HG03135 (cell line): ENCODE results near the gene MCCC1.
A peak's percentile ranks its signal among the peaks of the same experiment; 100 is the strongest.

ENCODE experiments used
- ATAC-seq: cut with Tn5 transposase; IDR thresholded peaks from one replicate; pipeline ENCODE4 v1.9.1; 2021; ENCODE audit warnings: mild to moderate bottlenecking, moderate library complexity; ENCODE audit not compliant: unreplicated experiment

MCCC1 gene

DNA sequence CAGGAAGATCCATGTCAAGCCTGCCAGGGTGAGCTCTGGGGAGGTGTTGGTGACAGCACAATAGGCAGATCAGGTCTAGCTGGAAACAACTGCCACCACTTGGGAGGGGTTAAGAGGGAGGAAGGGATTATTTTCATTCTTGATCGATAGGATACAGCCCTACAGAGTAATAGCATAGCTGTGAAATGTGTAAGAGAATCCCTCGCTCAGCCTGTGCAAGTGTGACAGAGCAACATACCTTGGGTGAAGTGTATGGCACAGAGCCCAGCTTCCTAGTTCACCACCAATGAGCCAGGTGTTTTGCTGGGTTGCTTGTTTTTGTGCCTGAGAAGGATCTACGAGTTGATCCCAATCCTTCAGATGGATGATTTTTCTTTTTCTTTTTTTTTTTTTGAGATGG, 109.7 kb downstream of the MCCC1 start:
- ATAC-seq = no peak

DNA sequence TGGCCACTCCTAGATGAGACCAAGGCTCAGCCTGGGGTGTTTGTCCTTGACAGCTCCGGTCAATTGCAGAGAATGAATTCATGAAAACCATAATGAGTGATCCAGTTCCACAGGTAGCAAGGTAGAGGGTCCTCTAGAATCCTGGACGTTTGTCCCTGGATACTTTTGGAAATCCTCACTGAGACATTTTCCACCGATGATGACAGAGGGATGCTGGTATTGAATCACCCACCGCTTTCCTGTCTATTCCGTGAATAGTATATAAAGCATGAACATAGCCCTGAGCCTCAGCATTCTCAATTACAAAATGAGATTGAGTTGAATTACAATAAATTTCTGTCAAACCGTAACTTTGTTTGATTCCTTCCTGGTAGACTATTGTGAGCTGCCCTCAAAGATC, 113.3 kb downstream of the MCCC1 start:
- no peak for ATAC-seq

DNA sequence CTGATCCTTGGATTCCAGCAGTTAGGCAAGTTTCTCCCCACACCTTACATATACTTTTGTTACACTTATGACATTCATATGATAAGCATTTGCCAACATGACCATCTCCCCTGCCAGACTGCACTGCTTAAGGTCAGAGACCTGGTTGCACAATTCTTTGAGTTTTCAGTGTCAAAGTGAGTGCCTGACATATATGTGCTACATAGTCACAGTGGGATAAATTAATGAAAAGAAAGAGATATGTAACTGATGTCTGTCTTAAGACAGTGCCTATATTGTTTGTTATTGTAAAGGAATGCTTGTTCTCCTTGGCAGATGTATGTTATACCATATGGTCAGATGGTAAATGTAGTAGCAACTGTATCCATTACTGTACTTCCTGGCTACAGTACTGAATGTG, 115.4 kb downstream of the MCCC1 start:
- no peak for ATAC-seq

DNA sequence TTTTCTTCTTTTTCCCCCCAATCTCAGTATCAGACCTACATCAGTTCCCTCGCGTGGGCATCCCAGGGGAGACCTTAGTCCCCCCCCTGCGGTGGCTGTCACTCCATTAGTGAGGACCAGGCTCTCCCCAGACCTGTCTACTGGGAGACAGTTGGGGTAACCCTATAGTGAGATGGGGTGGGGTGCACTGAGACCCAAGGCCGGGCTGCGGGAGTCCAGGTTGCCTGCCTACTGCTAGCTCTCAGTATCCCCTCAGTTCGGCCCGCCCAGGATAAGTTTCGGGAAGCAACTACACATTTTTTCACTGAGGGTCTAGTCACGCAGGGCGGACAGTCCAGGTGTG, 118.3 kb downstream of the MCCC1 start:
- ATAC-seq = no peak

DNA sequence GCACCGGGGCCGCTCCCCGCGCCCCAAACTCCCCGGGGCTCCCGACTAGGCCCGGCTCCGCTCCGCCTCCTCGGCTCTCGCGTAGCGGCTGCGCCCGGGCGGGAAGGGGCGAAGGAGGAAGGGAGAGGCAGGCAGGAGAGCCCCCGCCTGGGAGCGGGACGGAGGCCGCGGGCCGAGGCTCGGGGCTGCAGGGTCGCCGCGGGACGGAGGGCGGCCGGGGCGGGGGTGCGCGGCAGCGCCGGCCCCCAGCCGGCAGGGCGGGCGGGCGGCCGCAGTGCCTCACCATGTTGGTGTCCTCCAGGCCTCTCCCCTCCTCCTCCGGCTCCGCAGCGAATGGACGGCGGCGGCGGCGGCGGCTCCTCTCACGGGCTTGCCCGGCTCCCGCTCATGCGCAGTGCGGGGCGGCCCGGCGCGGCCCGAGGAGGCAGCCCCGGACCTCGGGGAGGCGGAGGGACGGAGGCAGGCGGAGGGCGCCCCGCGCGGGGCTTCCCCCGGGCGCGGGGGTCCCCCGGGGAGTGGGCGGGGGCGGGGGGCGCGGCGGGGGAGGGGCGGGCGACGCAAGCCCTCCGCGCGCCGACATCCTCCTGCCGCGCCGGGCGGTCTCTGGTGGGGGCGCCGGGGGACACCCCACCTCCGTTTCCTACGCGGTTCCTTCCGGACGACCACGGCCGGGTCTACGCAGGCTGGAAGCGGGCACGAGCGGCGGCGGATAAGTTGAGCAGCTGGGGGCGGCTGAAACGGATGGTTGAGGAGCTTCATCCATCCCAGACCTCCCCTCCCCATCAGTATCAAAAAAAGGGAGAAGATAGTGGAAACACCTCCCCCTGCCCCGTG, 118.9 kb downstream of the MCCC1 start, which contains the start of gene DCUN1D1:
Gene DCUN1D1 (minus strand): TSS at position 335 of the 834 bp plus-strand sequence. CDS start 49 bp downstream, at position 286.
- peak; percentile 90 for ATAC-seq

DNA sequence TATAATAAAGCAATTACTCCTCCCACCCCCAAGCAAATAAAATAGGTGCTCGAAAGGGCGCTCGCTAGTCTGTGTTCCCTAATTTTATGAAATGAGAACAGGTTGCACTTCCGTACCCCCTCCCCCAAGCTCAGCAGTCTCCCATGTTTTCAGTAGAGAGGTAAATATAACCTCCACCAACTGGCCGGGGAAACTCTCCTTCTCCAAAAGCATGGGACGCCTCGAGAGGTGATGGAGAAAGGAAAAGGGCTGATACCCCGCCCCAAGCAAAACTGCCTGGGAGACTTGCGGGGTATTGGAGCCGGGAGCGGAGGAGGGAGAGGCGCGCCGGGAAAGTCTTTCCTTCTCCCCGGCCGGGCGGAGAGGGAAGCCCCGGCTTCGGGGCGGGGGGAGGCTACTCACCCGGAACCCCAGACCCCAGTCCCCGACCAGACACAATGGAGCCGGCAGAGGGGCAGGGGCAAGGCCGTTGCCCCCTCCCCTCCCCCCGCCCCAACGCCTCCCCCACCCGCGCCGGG, 119.6 kb downstream of the MCCC1 start:
- ATAC-seq = peak; percentile 11

DNA sequence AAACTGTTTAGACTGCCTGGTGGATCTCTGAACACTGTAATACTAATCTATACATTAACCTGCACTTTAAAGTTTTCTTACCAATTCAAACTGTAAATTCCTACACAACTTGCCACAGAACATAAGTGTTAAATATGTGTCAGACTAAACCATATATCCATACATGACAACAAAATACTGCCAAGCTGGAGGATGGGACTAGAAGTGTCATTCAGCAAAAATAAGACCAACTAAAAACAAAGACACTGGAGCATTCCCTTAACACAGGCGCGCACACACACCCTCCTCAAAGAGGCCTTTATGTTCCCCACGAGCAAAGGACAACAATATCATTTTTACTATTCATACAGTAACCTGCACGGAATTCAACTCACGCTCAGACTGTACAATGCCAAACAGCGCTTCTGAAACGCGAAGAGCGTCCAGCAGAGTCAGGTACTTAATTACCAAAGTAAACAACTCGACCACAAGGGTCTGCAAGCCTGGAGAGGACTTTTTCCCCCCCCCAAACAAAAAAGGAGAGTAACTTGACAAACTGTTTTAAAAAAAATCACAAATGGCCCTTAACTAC, 120.1 kb downstream of the MCCC1 start:
- ATAC-seq = no peak

DNA sequence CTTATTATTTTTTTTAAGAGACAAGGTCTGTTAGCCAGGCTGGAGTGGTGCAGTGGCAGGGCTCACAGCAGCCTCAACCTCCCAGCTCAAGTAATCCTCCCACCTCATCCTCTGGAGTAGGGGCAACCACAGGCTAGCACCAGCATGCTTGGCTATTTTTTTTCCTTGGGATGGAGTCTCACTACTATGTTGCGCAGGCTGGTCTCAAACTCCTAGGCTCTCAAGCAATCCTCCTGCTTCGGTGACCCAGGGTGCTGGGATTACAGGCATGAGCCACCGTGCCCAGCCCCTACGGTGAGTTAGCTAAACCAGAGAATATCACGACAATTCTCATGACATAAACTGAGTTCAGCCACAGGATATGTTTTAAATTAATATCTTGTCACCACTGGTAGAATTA, 120.9 kb downstream of the MCCC1 start:
- ATAC-seq = no peak

DNA sequence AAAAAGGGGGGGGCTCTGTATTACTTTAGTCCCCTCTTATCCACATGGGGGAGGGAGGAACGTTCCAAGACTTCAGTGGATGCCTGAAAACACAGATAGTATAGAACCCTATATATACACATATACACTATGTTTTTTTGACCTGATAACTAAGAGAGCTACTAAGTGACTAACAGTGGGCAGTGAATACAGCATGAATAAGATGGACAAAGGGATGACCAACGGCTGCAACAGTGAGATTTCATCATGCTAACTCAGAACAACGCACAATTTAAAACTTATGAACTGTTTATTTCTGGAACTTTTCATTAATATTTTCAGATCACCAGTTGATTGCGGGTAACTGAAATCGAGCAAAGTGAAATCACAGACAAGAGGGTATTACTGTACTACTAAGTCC, 126.2 kb downstream of the MCCC1 start:
- no peak for ATAC-seq

DNA sequence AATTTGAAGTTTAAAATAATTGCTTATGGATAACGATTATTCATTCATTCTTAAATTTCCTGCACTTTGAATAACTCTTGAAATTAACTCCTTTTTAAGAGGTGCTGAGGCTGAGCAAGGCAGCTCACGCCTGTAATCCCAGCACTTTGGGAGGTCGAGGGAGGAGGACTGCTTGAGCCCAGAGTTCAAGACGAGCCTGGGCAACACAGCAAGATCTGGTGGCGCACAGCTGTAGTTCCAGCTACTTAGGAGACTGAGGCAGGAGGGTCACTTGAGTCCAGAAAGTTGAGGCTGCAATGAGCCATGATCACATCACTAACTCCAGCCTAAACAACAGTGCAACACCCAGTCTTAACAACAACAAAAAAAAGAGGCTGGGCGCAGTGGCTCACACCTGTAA, 126.9 kb downstream of the MCCC1 start:
- no peak for ATAC-seq

DNA sequence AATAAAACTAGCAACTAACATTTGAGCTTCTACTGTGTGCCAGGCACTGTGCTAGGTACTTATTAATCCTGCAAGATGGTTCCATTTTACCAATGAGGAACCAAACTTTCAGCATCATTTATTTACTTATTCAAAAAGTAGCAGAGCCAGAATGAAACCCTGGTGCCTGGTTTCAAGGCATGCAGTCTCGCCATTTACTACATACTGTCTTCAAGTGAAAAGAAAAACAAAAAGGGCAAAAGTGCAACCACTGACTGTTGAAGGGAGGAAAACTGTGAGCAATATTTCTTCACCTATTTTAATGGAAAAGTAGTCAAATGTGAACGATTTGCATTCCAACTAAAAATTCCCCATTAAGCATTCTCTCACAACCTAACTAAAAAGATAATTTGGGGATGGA, 127.7 kb downstream of the MCCC1 start:
- no peak for ATAC-seq

DNA sequence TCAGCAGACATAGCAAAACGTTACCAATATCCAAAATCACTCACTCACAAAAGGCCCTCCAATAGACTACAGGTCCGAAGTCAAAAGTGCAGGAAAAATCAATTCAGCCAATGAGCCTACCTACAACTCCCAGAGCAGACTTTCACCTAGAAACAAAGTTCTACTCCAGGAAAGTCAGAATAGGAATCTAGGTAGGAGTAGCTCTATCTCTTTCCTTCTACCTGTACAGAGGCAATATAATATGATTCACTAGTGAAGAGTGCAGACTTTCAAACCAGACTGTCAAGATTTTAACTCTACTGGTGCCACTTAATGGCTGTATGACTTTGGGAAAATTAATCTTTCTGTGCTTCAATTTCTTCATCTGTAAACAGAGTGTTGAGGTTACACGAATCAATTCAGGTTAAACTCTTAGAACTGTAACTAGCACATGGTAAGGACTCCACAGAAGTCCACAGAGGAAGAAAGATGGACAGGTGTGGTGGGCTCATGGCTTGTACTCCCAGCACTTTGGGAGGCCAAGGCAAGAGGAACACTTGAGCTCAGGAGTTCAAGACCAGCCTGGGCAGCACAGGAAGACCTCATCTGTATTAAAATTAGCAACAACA, 128.4 kb downstream of the MCCC1 start:
- no peak for ATAC-seq

DNA sequence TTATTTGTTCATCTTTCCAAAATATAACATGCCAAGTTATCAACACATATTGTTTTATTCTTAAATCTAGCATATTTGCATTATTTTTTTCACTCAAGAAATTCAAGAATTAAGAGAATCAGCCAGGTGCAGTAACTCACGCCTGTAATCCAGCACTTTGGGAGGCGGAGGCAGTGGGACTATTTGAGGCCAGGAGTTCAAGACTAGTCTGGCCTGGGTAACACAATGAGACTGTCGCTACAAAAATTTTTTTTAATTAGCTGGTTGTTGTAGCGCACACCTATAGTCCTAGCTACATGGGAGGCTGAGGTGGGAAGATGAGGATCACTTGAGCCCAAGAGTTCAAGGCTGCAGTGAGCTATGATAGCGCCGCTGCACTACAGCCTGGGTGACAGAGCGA, 129.4 kb downstream of the MCCC1 start:
- no peak for ATAC-seq

DNA sequence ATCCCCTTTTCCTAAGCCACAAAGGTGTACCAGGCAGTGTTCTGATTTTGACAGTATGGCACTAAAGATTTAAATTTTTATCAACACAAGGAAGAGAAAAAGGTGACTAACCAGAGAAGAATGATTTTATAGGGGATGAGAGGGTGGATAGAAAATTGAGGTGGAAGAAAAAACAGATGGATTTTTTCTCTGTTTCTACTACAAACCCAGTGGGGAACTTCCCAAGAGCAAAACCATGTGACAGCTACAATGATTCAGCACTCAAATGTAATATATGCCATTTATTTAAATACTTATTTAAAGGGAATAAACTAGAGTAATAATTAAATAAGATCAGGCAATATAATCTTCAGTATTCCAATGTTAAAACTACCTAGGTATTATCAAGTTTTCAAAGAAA, 130.0 kb downstream of the MCCC1 start:
- ATAC-seq = no peak

DNA sequence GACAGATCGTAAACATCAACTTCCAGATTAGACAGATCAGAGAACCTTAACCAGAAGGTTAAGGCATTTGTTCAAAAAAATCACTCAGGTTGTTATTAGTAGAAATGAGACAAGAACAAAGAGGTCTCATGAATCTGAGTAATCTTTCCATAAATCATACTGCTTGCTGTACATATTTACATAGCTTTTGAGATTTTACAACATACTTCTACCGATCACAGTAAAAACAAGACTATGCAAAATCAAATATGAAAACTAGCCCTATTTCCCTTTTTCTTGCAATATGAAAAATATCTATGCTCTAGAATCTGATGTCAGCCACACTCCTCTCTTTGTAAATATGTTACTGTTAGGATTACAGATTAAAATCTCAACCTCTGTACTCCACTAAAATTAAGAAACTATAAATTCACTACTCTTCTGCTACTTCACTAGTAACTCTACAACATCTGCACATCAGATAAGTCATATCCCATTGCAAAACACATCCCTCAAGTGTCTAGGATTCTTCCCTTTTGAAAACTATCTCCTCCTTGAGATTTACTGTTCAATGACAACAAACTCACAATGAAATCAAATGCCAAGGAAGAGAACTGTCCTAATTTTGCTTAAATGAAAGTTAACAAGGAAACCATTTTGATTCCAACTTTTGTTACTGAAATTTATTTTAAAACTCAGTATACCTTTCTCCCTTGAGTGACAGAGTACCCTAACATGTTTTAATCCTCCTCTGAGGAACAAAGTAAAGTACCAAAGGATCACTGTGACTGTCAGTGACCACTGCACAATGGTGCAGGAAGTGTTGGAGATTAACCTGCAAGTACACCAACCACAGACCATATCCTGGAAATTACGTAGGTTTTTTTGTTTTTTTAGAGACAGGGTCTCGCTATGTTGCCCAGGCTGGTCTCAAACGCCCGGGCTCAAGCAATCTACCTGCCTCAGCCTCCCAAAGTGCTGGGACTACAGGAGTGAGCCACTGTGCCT, 131.8 kb downstream of the MCCC1 start:
- ATAC-seq = peak; percentile 49

DNA sequence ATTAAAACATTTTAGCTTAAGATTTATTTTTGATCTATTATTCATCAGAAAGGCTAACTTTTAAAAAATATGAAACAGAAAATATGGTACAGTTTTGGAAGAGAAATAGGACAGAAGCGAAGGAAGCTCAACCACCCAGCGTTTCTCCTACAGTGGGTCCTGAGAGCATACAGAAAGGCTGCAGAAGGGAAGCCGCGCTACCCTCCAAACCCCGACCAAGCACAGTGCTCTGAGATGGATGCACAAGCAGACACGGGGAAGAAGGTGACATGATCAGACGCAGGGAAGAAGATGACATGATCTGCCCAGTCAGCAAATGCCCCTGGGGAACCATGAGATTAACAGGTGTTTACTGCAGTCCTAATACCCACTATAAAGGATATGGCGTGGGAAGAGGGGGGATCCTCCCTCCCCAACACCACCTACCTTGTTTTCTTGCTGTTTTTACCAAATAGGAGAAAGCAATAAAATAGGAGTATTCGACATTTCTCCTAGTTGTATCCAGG, 133.4 kb downstream of the MCCC1 start:
- ATAC-seq = no peak
